Uterus (tissue), 4 donors: ENCODE measurements around the gene TMEM120B. TPM values are rescaled to one million over a fixed set of nuclear protein-coding genes. Genes with fewer than 3 reads are reported as not detected.
A peak's percentile ranks its signal among the peaks of the same experiment; 100 is the strongest.
"Not testable (repeated sequence)": the region's sequence is repeated elsewhere in the genome, so short reads cannot be mapped to it uniquely, and the experiment has no call there.

Source experiments
- DNase-seq, 2 donors: peaks; one replicate each; pipeline ENCODE4 v3.0.0-alpha.2; 2019 to 2020
- H3K27ac ChIP-seq, 2 donors: fragments of 200-600 bp; sonication (generic); 1 replicate in 1 of 2; 2 replicates in 1 of 2; pipeline ENCODE4 v1.5.1; 2016 to 2018
- H3K27me3 ChIP-seq, 2 donors: fragments of 200-600 bp; sonication (generic); one replicate each; pipeline ENCODE4 v1.5.1; 2018 to 2019; ENCODE audit warnings: control low read depth in 1 of 2
- H3K36me3 ChIP-seq, 2 donors: fragments of 200-600 bp; sonication (generic); one replicate each; pipeline ENCODE4 v1.5.1; 2019; ENCODE audit warnings: control low read depth in 1 of 2
- H3K4me1 ChIP-seq, 2 donors: fragments of 200-600 bp; sonication (generic); one replicate each; pipeline ENCODE4 v1.5.1; 2018 to 2019; ENCODE audit warnings: control low read depth in 1 of 2
- H3K4me3 ChIP-seq, 2 donors: fragments of 200-600 bp; sonication (generic); 1 replicate in 1 of 2; 2 replicates in 1 of 2; pipeline ENCODE4 v1.5.1; 2018 to 2019; ENCODE audit warnings: mild to moderate bottlenecking in 1 of 2
- H3K9me3 ChIP-seq, 2 donors: fragments of 200-600 bp; sonication (generic); one replicate each; pipeline ENCODE4 v1.5.1; 2019; ENCODE audit warnings: control low read depth in 1 of 2
- POLR2A ChIP-seq, 2 donors: fragments of 450-650 bp; IDR thresholded peaks; one replicate each; pipeline ENCODE4 v1.6.1; 2016; ENCODE audit warnings: antibody characterized with exemption in 2 of 2, mild to moderate bottlenecking in 1 of 2, moderate library complexity in 1 of 2
- intact Hi-C: fragments of 100-400 bp; cut with DNase I; formaldehyde crosslinking; loops from one replicate; pipeline ENCODE4 v1.15.1; 2023; ENCODE audit warnings: low total_unique reads
- total RNA-seq, 4 donors: library from RNA; depleted of rRNA in 3 of 4; stranded (reverse); fragments of >200 nt in 3 of 4; gene quantifications; one replicate each; pipeline versions ENCODE4 v1.1.0 to v1.2.4, GENCODE V29; 2014 to 2023
- TF ChIP-seq, protein P1 (sequence below), 4 experiments: fragments of 200-600 bp in 2 of 4; fragments of 450-650 bp in 2 of 4; sonication (generic) in 2 of 4; IDR thresholded peaks; one replicate each; pipeline ENCODE4 v1.5.1; 2016 to 2019; ENCODE audit warnings: antibody characterized with exemption in 4 of 4, mild to moderate bottlenecking in 2 of 4, moderate library complexity in 1 of 4
- donor health status: DM: yes; HTN: yes; CAD: no.

Gene TMEM120B
- total RNA-seq, 4 donors from 2014 or later, result 1.0 to 35.2 (median 19.6) TPM

DNA sequence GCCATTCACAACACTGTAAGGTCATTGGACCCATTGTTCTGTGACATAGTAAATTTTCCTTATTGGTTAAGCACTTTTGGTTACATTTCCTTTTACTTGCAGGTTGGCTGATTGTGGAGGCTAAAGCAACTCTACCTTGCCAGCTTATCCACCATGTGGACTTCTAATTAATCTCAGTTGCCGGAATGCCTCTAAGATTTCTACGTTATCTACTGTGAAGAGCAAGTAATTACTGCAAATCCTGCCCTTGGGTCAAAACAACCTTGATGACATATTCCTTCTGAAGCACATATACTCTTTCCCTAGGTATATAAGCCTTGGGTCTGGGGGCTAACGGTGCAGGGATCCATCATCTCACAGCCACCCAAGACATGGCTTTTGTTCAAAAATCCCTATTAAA lies 23.6 kb upstream of the TMEM120B start:
- TF ChIP-seq, protein P1, sequence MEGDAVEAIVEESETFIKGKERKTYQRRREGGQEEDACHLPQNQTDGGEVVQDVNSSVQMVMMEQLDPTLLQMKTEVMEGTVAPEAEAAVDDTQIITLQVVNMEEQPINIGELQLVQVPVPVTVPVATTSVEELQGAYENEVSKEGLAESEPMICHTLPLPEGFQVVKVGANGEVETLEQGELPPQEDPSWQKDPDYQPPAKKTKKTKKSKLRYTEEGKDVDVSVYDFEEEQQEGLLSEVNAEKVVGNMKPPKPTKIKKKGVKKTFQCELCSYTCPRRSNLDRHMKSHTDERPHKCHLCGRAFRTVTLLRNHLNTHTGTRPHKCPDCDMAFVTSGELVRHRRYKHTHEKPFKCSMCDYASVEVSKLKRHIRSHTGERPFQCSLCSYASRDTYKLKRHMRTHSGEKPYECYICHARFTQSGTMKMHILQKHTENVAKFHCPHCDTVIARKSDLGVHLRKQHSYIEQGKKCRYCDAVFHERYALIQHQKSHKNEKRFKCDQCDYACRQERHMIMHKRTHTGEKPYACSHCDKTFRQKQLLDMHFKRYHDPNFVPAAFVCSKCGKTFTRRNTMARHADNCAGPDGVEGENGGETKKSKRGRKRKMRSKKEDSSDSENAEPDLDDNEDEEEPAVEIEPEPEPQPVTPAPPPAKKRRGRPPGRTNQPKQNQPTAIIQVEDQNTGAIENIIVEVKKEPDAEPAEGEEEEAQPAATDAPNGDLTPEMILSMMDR (IDR thresholded peaks at IDR 0.05), result no peak
- no peak for TF ChIP-seq POLR2A (IDR thresholded peaks at IDR 0.05)
- H3K36me3 ChIP-seq, result no peaks in the 10 kb centered on the region
- no peak overlapping the region for H3K4me3 ChIP-seq
- DNase-seq, result no peak
- intact Hi-C loops, result loop anchor here (10.0 kb wide), 1 partner anchor 134 kb away; no protein-coding TSS in a partner anchor
- H3K9me3 ChIP-seq, result no peaks in the 10 kb centered on the region
- H3K27me3 ChIP-seq, result no peaks in the 10 kb centered on the region
- H3K27ac ChIP-seq, result no peak overlapping the region
- H3K4me1 ChIP-seq, result no peaks in the 10 kb centered on the region

DNA sequence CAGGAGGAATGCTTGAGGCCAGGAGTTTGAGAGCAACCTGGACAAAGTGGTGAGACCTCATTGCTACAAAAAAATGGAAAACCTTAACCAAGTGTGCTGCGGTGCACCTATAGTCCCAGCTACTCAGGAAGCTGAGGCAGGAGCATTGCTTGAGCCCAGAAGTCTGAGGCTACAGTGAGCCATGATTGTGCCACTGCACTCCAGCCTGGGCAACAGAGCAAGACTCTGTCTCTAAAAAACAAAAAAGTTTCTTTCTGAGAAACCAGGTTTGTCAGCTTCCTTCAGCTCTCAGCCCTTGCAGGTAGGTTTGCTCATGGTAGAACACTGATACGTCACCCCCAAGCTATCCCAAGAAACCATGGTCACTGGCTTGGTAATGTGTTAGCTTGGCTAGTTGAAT lies 23.1 kb upstream of the TMEM120B start:
- no peak for DNase-seq
- no peak overlapping the region for H3K4me3 ChIP-seq
- no peaks in the 10 kb centered on the region for H3K36me3 ChIP-seq
- H3K27ac ChIP-seq, result no peak overlapping the region
- H3K4me1 ChIP-seq, result no peaks in the 10 kb centered on the region
- no peaks in the 10 kb centered on the region for H3K9me3 ChIP-seq
- TF ChIP-seq, protein P1 (IDR thresholded peaks at IDR 0.05), result no peak
- no peak for TF ChIP-seq POLR2A (IDR thresholded peaks at IDR 0.05)
- no peaks in the 10 kb centered on the region for H3K27me3 ChIP-seq
- intact Hi-C loops, result loop anchor here (10.0 kb wide), 1 partner anchor 135 kb away; no protein-coding TSS in a partner anchor

DNA sequence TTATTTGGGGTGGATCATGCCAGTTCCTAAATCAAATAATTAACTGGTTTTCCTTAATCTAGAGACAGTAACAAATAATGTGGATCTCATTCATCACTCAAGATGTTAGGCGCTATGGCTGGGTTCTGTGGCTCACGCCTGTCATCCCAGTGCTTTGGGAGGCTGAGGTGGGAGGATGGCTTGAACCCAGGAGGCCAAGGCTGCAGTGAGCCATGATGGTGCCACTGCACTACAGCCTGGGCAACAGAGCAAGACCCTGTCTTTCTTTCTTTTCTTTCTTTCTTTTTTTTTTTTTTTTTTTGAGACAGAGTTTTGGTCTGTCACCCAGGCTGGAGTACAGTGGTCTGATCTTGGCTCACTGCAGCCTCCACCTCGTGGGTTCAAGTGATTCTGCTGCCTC lies 19.8 kb upstream of the TMEM120B start:
- H3K27ac ChIP-seq, H3K4me1 ChIP-seq, H3K36me3 ChIP-seq, intact Hi-C loops, H3K4me3 ChIP-seq, H3K9me3 ChIP-seq, H3K27me3 ChIP-seq, DNase-seq: not testable (repeated sequence)

DNA sequence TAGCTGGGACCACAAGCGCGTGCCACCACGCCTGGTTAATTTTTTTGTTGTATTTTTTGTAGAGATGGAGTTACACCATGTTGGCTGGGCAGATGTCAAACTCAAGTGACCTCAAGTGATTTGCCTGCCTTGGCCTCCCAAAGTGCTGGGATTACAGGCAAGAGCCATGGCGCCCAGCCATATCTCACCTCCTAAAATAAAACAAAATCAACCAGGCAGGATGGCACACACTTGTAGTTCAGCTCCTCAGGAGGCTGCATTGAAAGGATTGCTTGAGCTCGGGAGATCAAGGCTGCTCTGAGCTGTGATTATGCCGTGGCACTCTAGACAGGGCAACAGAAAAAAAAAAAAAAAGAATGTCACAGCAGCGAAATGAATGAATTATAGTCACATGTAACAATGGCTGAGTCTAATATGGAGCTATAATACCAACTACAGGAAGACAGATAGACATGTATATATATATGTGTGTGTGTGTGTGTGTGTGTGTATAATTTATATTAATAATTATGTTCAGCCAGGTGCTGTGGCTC lies 19.3 kb upstream of the TMEM120B start:
- Histone ChIP-seq H3K27me3 (no peaks in the 10 kb centered on the region), H3K4me1 (no peaks in the 10 kb centered on the region), H3K36me3 (no peaks in the 10 kb centered on the region), H3K9me3 (no peaks in the 10 kb centered on the region), H3K4me3 (no peak overlapping the region), H3K27ac (no peak overlapping the region)
- DNase-seq, result no peak
- intact Hi-C loops, result no loop called here
- TF ChIP-seq, protein P1 (IDR thresholded peaks at IDR 0.05), result no peak
- TF ChIP-seq POLR2A (IDR thresholded peaks at IDR 0.05), result no peak

DNA sequence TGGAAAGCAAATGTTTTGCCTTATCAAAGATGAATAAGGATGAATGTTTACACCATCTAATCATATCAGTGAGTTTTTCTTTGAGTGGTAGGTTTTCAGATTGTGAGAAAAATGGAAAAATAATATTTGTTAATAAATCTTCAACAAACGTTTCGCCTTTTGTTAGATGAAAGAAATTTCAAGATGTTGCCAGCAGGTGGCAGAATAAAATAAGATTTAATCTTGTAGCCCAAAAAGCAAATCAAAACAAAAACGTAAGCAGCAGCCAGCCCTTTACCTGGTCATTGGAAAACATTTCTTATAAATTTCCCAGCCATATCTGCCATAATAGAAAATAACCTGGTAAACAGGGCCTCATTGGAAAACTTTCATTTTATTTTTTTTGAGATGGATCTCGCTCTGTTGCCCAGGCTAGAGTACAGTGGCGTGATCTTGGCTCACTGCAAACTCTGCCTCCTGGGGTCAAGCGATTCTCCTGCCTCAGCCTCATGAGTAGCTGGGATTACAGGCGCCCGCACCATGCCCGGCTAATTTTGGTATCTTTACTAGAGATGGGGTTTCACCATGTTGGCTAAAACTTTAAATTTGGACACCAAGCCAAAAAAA lies 15.4 kb upstream of the TMEM120B start:
- H3K9me3 ChIP-seq, result no peaks in the 10 kb centered on the region
- TF ChIP-seq POLR2A (IDR thresholded peaks at IDR 0.05), result no peak
- TF ChIP-seq, protein P1 (IDR thresholded peaks at IDR 0.05), result peak; percentile 58 to 81 (median 70)
- no peaks in the 10 kb centered on the region for H3K4me1 ChIP-seq
- H3K4me3 ChIP-seq, result no peak overlapping the region
- H3K36me3 ChIP-seq, result no peaks in the 10 kb centered on the region
- H3K27ac ChIP-seq, result no peak overlapping the region
- DNase-seq, result no peak
- intact Hi-C loops, result loop anchor here (5.0 kb wide), 2 partner anchors 80 to 95 kb away; partner anchors contain the start of gene RHOF
- H3K27me3 ChIP-seq, result no peaks in the 10 kb centered on the region

DNA sequence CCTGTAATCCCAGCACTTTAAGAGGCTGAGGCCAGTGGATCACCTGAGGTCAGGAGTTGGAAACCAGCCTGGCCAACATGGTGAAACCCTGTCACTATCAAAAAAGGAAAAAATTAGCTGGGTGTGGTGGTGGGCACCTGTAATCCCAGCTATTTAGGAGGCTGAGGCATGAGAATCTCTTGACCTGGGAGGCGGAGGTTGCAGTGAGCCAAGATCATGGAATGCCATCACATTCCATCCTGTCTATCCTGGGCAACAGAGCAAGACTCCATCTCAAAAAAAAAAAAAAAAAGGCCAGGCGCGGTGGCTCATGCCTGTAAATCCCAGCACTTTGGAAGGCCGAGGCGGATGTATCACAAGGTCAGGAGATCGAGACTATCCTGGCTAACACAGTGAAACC lies 14.7 kb upstream of the TMEM120B start:
- intact Hi-C loops, result loop anchor here (5.0 kb wide), 2 partner anchors 79 to 94 kb away; partner anchors contain the start of gene RHOF

More for the DNA sequence above, 14.7 kb upstream of the TMEM120B start:
- H3K27me3 ChIP-seq, H3K9me3 ChIP-seq, H3K36me3 ChIP-seq, DNase-seq, H3K4me3 ChIP-seq, H3K4me1 ChIP-seq, H3K27ac ChIP-seq: not testable (repeated sequence)
